ENCODE data around the gene AIRE. TPM values are rescaled to one million over a fixed set of nuclear protein-coding genes. Genes with fewer than 3 reads are reported as not detected.
A peak's percentile ranks its signal among the peaks of the same experiment; 100 is the strongest.

The AIRE gene
- total RNA-seq, 1 experiment from 2014 or later: 0.17 TPM

GRCh38 chr21:44298301-44298700 is 12.6 kb downstream of the AIRE start:
- no peak overlapping the region for H2BK12ac ChIP-seq (ENCODE audit: insufficient read length, low read depth, low read length)
- WGBS (ENCODE audit: extremely low coverage, insufficient read length, low lambda C conversion rate): no CpG with 5 or more reads among the region's 2 CpGs
- no peak overlapping the region for H3K56ac ChIP-seq (ENCODE audit: insufficient read length, low read depth, low read length)
- Mint-ChIP-seq H3K4me3 (peak overlapping the region in 1 of 2 experiments; percentile 57; a peak in 2 of 5 replicates), H3K4me1 (peaks cover 10 to 19% of the 10 kb centered on the region in 2 experiments), H3K36me3 (ENCODE audit: insufficient read depth in 1 of 3, low read depth in 3 of 3) (no peaks in the 10 kb centered on the region), H3K9me3 (no peaks in the 10 kb centered on the region), H3K27ac (no peak overlapping the region; a peak in 1 of 7 replicates), H3K27me3 (ENCODE audit: low read depth) (peaks cover 11% of the 10 kb centered on the region)
- no peak overlapping the region for H2BK120ac ChIP-seq (ENCODE audit: low read depth, low read length, poor library complexity, severe bottlenecking)
- no peak overlapping the region for H3K27ac ChIP-seq (ENCODE audit: insufficient read length, low read depth, low read length)
- H3K18ac ChIP-seq (ENCODE audit: insufficient read length, low read depth, low read length): no peak overlapping the region
- no peaks in the 10 kb centered on the region for H3K27me3 ChIP-seq (ENCODE audit: insufficient read depth, low read length)
- no peak overlapping the region for H3K4me2 ChIP-seq (ENCODE audit: insufficient read depth, insufficient read length, low read length)
- no peaks in the 10 kb centered on the region; the same call in 1 of the 2 replicates for H3K4me1 ChIP-seq (ENCODE audit: insufficient read depth, low read length)
- no peak for TF ChIP-seq CTCF (conservative IDR thresholded peaks at IDR 0.05)
- H4K20me1 ChIP-seq (ENCODE audit: control insufficient read depth, insufficient read depth, insufficient read length): no peaks in the 10 kb centered on the region
- H4K91ac ChIP-seq (ENCODE audit: insufficient read length, low read depth, low read length): no peak overlapping the region
- H2BK15ac ChIP-seq (ENCODE audit: low read depth, low read length): no peak overlapping the region
- H2AFZ ChIP-seq (ENCODE audit: low read length): no peak overlapping the region
- no peaks in the 10 kb centered on the region for H3K79me2 ChIP-seq (ENCODE audit: insufficient read depth, low read length)
- H3K14ac ChIP-seq (ENCODE audit: insufficient read depth, low read length): no peak overlapping the region
- H4K8ac ChIP-seq (replicated peaks; ENCODE audit: insufficient read length, low read depth, low read length): no peak overlapping the region
- peaks cover 5% of the 10 kb centered on the region for H3K23me2 ChIP-seq (ENCODE audit: insufficient read length, low read depth, low read length, poor library complexity, severe bottlenecking)
- H4K5ac ChIP-seq (ENCODE audit: insufficient read length, low read depth, low read length): no peak overlapping the region
- H2BK20ac ChIP-seq (ENCODE audit: low read depth, low read length, poor library complexity, severe bottlenecking): no peak overlapping the region
- H3K23ac ChIP-seq (ENCODE audit: insufficient read length, low read depth, low read length): no peak overlapping the region
- no peak overlapping the region for H2BK5ac ChIP-seq (ENCODE audit: insufficient read length, low read length)
- no peaks in the 10 kb centered on the region for H3K79me1 ChIP-seq (ENCODE audit: insufficient read depth, low read depth, low read length, poor library complexity, severe bottlenecking)
- H2AK5ac ChIP-seq (ENCODE audit: insufficient read length, low read length): no peak overlapping the region
- H3K9me3 ChIP-seq (ENCODE audit: control insufficient read depth, low read depth, low read length): no peaks in the 10 kb centered on the region
- DNase-seq: no peak
- no peak overlapping the region for H3T11ph ChIP-seq (ENCODE audit: low read length)
- no peak overlapping the region for H3K4ac ChIP-seq (ENCODE audit: low read depth, low read length)
- H3K9ac ChIP-seq (ENCODE audit: extremely low read depth, insufficient read length, low read length): no peak overlapping the region
